C4-2B (cell line): ENCODE data around the gene DDRGK1.

Experiments
- CTCF ChIP-seq: fragments of 450-650 bp; conservative IDR thresholded peaks from 2 replicates; pipeline ENCODE4 v1.5.1; 2017; ENCODE audit warnings: mild to moderate bottlenecking
- ZFX ChIP-seq: fragments of 450-650 bp; IDR thresholded peaks from 2 replicates; pipeline ENCODE4 v1.6.1; 2017

GRCh38 chr20:3239867-3240775 lies 35.6 kb upstream of the DDRGK1 start:
- no peak for TF ChIP-seq CTCF
- TF ChIP-seq ZFX, result no peak
